A549 treated with Hydrocortisone at 1 μM for 4 hours (cell line): ENCODE measurements around the gene TRAF5. TPM values are rescaled to one million over a fixed set of nuclear protein-coding genes. Genes with fewer than 3 reads are reported as not detected.

Source experiments
- total RNA-seq: library from RNA; stranded (reverse); fragments of 200-300 nt; extraction: Qiagen RNA extraction; gene quantifications from 5 replicates; pipeline ENCODE4 v1.2.3, GENCODE V29; 2022

TRAF5 gene
- total RNA-seq, result 6.7 to 9.0 TPM (median 7.3 TPM) in 5 replicates

GRCh38 chr1:211326528-211327345 lies at the start of gene TRAF5:
Gene TRAF5, plus strand, starts transcription at chr1:211326833. Its CDS starts 26,407 bp downstream, at chr1:211353240.

Other genes with a start within 250 kb of the TRAF5 start
- 2.0 to 2.8 TPM (median 2.2 TPM) in 5 replicates for gene KCNH1, start 192.7 kb upstream of the TRAF5 start, total RNA-seq
- gene RCOR3, start 67.5 kb upstream of the TRAF5 start, total RNA-seq, result 25.5 to 30.0 TPM (median 27.3 TPM) in 5 replicates
- not detected in 5 replicates for gene RD3, start 165.3 kb downstream of the TRAF5 start, total RNA-seq